ENCODE data around the gene VSIG10L. TPM values are rescaled to one million over a fixed set of nuclear protein-coding genes. Genes with fewer than 3 reads are reported as not detected.
A peak's percentile ranks its signal among the peaks of the same experiment; 100 is the strongest.

VSIG10L gene
- total RNA-seq, 1 experiment from 2014 or later, result 11.6 TPM

- TF ChIP-seq ZNF138 (CRISPR knock-in tag; conservative IDR thresholded peaks at IDR 0.05) (no peak), GTF2I (CRISPR knock-in tag; conservative IDR thresholded peaks at IDR 0.05) (no peak), ETV6 (CRISPR knock-in tag; IDR thresholded peaks at IDR 0.05) (no peak), NR1H2 (CRISPR knock-in tag; IDR thresholded peaks at IDR 0.05) (no peak), E2F4 (CRISPR knock-in tag; IDR thresholded peaks at IDR 0.05; ENCODE audit: borderline replicate concordance, low read depth) (no peak), KAT7 (CRISPR knock-in tag; IDR thresholded peaks at IDR 0.05; ENCODE audit: borderline replicate concordance) (no peak), MXD4 (CRISPR knock-in tag; IDR thresholded peaks at IDR 0.05; ENCODE audit: borderline replicate concordance) (no peak), ZSCAN18 (CRISPR knock-in tag; IDR thresholded peaks at IDR 0.05) (no peak), ZNF396 (CRISPR knock-in tag; IDR thresholded peaks at IDR 0.05; ENCODE audit: borderline replicate concordance) (no peak)
Measured at GRCh38 chr19:51317376-51317775, 24.6 kb downstream of the VSIG10L start (continued).

- ChIA-PET CTCF (interaction anchor here (1.0 kb wide), 1 partner anchor 21 kb away, joined by 4 read pairs; no protein-coding TSS in a partner anchor), POLR2A (no interaction called here)
- Mint-ChIP-seq H3K4me3 (no peak overlapping the region), H3K4me1 (peaks cover 27% of the 10 kb centered on the region), H3K36me3 (peaks cover 10% of the 10 kb centered on the region), H3K27ac (no peak overlapping the region), H3K27me3 (ENCODE audit: low read depth) (peaks cover 6% of the 10 kb centered on the region; the same call in 1 of the 2 replicates), H3K9me3 (peaks cover 8% of the 10 kb centered on the region)
- no peak for DNase-seq (ENCODE audit: low spot score)
- ATAC-seq, result peak; percentile 65
- TF ChIP-seq OVOL2 (CRISPR knock-in tag; IDR thresholded peaks at IDR 0.05; ENCODE audit: borderline replicate concordance) (no peak), ATF1 (CRISPR knock-in tag; IDR thresholded peaks at IDR 0.05) (no peak), MLX (CRISPR knock-in tag; IDR thresholded peaks at IDR 0.05) (no peak), ATF3 (CRISPR knock-in tag; conservative IDR thresholded peaks at IDR 0.05) (no peak), FOXK1 (CRISPR knock-in tag; IDR thresholded peaks at IDR 0.05) (no peak), USF1 (CRISPR knock-in tag; IDR thresholded peaks at IDR 0.05) (no peak), PRDM15 (CRISPR knock-in tag; IDR thresholded peaks at IDR 0.05) (no peak), IRF1 (CRISPR knock-in tag; IDR thresholded peaks at IDR 0.05) (no peak), MAX (CRISPR knock-in tag; IDR thresholded peaks at IDR 0.05) (no peak), TEAD4 (CRISPR knock-in tag; IDR thresholded peaks at IDR 0.05) (no peak), ZNF281 (CRISPR knock-in tag; IDR thresholded peaks at IDR 0.05) (no peak), GRHL2 (CRISPR knock-in tag; IDR thresholded peaks at IDR 0.05; ENCODE audit: insufficient replicate concordance, severe bottlenecking) (no peak), FOXP4 (CRISPR knock-in tag; IDR thresholded peaks at IDR 0.05) (no peak), ELF4 (CRISPR knock-in tag; IDR thresholded peaks at IDR 0.05; ENCODE audit: low read depth) (no peak)
Measured at GRCh38 chr19:51316688-51317087, 25.3 kb downstream of the VSIG10L start.

Data from WTC11 (cell line).